Stimulated activated CD8-positive, alpha-beta memory T cell treated with anti-CD3 and anti-CD28 coated beads, Interleukin-15, amount 100 ng/mL, for 4 hours (primary cell): ENCODE measurements around the gene GSN.
"Not testable (repeated sequence)": the region's sequence is repeated elsewhere in the genome, so short reads cannot be mapped to it uniquely, and the experiment has no call there.

ENCODE experiments used
- DNase-seq, 2 donors: peaks; one replicate each; pipeline ENCODE4 v3.0.0-alpha.2; 2020; ENCODE audit warnings: low read depth in 2 of 2

Gene GSN

GRCh38 chr9:121288673-121289025, 20.7 kb downstream of the GSN start:
- no peak for DNase-seq

GRCh38 chr9:121289026-121289771, 21.2 kb downstream of the GSN start:
- DNase-seq, result no peak

- no peak for DNase-seq
Measured at GRCh38 chr9:121289772-121290370, 21.9 kb downstream of the GSN start.

GRCh38 chr9:121291536-121291935, 23.6 kb downstream of the GSN start:
- DNase-seq, result not testable (repeated sequence)

GRCh38 chr9:121292051-121292450, 24.1 kb downstream of the GSN start:
- DNase-seq, result no peak

- DNase-seq, result no peak
Measured at GRCh38 chr9:121292801-121293241, 24.9 kb downstream of the GSN start.

GRCh38 chr9:121294151-121294743, 26.3 kb downstream of the GSN start:
- DNase-seq, result no peak

GRCh38 chr9:121294866-121295661, 27.1 kb downstream of the GSN start:
- DNase-seq, result no peak

- no peak for DNase-seq
Measured at GRCh38 chr9:121295662-121296191, 27.8 kb downstream of the GSN start.

GRCh38 chr9:121296213-121297127, 28.5 kb downstream of the GSN start:
- no peak for DNase-seq

GRCh38 chr9:121297389-121297788, 29.4 kb downstream of the GSN start:
- no peak for DNase-seq

- DNase-seq, result no peak
Measured at GRCh38 chr9:121298016-121298538, 30.1 kb downstream of the GSN start.

- no peak for DNase-seq
Measured at GRCh38 chr9:121298689-121299466, 30.9 kb downstream of the GSN start.

GRCh38 chr9:121299467-121300282, 31.7 kb downstream of the GSN start:
- no peak for DNase-seq

- DNase-seq, result no peak
Measured at GRCh38 chr9:121300283-121301119, 32.5 kb downstream of the GSN start.

GRCh38 chr9:121301881-121302286, 33.9 kb downstream of the GSN start:
- no peak for DNase-seq

GRCh38 chr9:121302341-121302740, 34.4 kb downstream of the GSN start:
- no peak for DNase-seq

- no peak for DNase-seq
Measured at GRCh38 chr9:121302786-121303185, 34.8 kb downstream of the GSN start.
